Endothelial cell of umbilical vein (primary cell): Measurements from ENCODE around the gene GSE1. TPM values are rescaled to one million over a fixed set of nuclear protein-coding genes. Genes with fewer than 3 reads are reported as not detected.

ENCODE experiments used
- BruUV-seq: library from RNA; stranded (reverse); fragments of 400-500 nt; replicated peaks from 2 replicates; lab custom pipeline; 2021; lab: Mats Ljungman, UMichigan
- CTCF ChIA-PET: fragments of 300-600, 350-600 bp; sonication (Branson Sonifier 250); formaldehyde crosslinking; loops from one replicate; lab custom pipeline; 2021; ENCODE audit warnings: antibody characterized with exemption, inconsistent platforms; lab: Charles Lee
- POLR2A ChIA-PET: fragments of 300-600, 350-600 bp; sonication (Branson Sonifier 250); formaldehyde crosslinking; loops from one replicate; lab custom pipeline; 2021; ENCODE audit warnings: antibody characterized with exemption, inconsistent platforms; lab: Charles Lee
- DNase-seq: peaks from one replicate; pipeline ENCODE4 v3.0.0-alpha.2; 2011; ENCODE audit warnings: low read depth, low spot score
- FAIRE-seq: peaks from 2 replicates; lab custom pipeline; 2011; peaks lifted over from hg19 to GRCh38; lab: Jason Lieb, UNC
- H2AFZ ChIP-seq: 2 replicates; pipeline ENCODE4 v1.6.0; 2012; ENCODE audit warnings: low read depth, low read length, control low read depth, inconsistent platforms
- H3K27ac ChIP-seq: 2 replicates; pipeline ENCODE4 v1.5.1; 2011; ENCODE audit warnings: low read depth, mild to moderate bottlenecking, control low read depth, low read length, moderate library complexity; ENCODE audit not compliant: insufficient read depth
- H3K27me3 ChIP-seq, 2 experiments: 2 replicates each; pipeline versions ENCODE4 v1.6.0 to v1.6.1; 2011; ENCODE audit warnings: low read length in 2 of 2, mixed read lengths in 1 of 2; ENCODE audit not compliant: control insufficient read depth in 2 of 2, insufficient read depth in 2 of 2
- H3K36me3 ChIP-seq, 2 experiments: 2 replicates in 1 of 2; 3 replicates in 1 of 2; pipeline ENCODE4 v1.5.1; 2011; ENCODE audit warnings: low read length in 2 of 2, mild to moderate bottlenecking in 1 of 2, moderate library complexity in 1 of 2; ENCODE audit not compliant: control insufficient read depth in 2 of 2, insufficient read depth in 2 of 2; ENCODE audit errors: extremely low read depth in 1 of 2
- H3K4me1 ChIP-seq: 3 replicates; pipeline ENCODE4 v1.5.1; 2011; ENCODE audit warnings: mild to moderate bottlenecking, low read length; ENCODE audit not compliant: control insufficient read depth, insufficient read depth; ENCODE audit errors: extremely low read depth
- H3K4me2 ChIP-seq: 2 replicates; pipeline ENCODE4 v1.6.1; 2011; ENCODE audit warnings: low read length, control low read depth, mixed read lengths; ENCODE audit not compliant: insufficient read depth
- H3K4me3 ChIP-seq, 3 experiments: fragments of 200-600 bp in 1 of 3; sonication (generic), shearing (Covaris generic) in 1 of 3; replicated peaks in 1 of 3; 2 replicates each; pipeline ENCODE4 v1.5.1; 2011 to 2016; ENCODE audit warnings: control low read depth in 3 of 3, low read length in 3 of 3, mild to moderate bottlenecking in 2 of 3, inconsistent platforms in 1 of 3, low read depth in 1 of 3, moderate library complexity in 1 of 3; ENCODE audit not compliant: insufficient read depth in 1 of 3
- H3K79me2 ChIP-seq: 2 replicates; pipeline ENCODE4 v1.6.0; 2012; ENCODE audit warnings: low read length, inconsistent platforms; ENCODE audit not compliant: control insufficient read depth, insufficient read depth
- H3K9ac ChIP-seq: replicated peaks from 2 replicates; pipeline ENCODE3; 2011; ENCODE audit warnings: low read length, control low read depth; ENCODE audit not compliant: insufficient read depth; ENCODE audit errors: extremely low read depth
- H3K9me1 ChIP-seq: replicated peaks from 3 replicates; pipeline ENCODE4 v1.6.0; 2011; ENCODE audit warnings: mild to moderate bottlenecking, low read length; ENCODE audit not compliant: control insufficient read depth, insufficient read depth; ENCODE audit errors: extremely low read depth
- H3K9me3 ChIP-seq: replicated peaks from 2 replicates; pipeline ENCODE4 v1.5.1; 2012; ENCODE audit warnings: low read length, inconsistent platforms; ENCODE audit not compliant: control insufficient read depth, insufficient read depth
- H4K20me1 ChIP-seq: replicated peaks from 2 replicates; pipeline ENCODE3; 2011; ENCODE audit warnings: mild to moderate bottlenecking, low read length; ENCODE audit not compliant: control insufficient read depth, insufficient read depth; ENCODE audit errors: extremely low read depth
- EZH2 ChIP-seq: IDR thresholded peaks from 2 replicates; pipeline ENCODE4 v1.6.1; 2012; ENCODE audit warnings: borderline replicate concordance, low read depth, mild to moderate bottlenecking, moderate library complexity, low read length, inconsistent platforms; ENCODE audit not compliant: severe bottlenecking
- FOS ChIP-seq: IDR thresholded peaks from 2 replicates; pipeline ENCODE4 v1.6.1; 2011; ENCODE audit warnings: mild to moderate bottlenecking, low read length, moderate library complexity, borderline replicate concordance; ENCODE audit not compliant: insufficient read depth
- GATA2 ChIP-seq: IDR thresholded peaks from 2 replicates; pipeline ENCODE4 v1.7.0; 2011; ENCODE audit warnings: low read depth, mild to moderate bottlenecking, moderate library complexity, mixed read lengths, low read length; ENCODE audit not compliant: insufficient read length, insufficient read depth
- JUN ChIP-seq: IDR thresholded peaks from 2 replicates; pipeline ENCODE4 v1.6.1; 2011; ENCODE audit warnings: borderline replicate concordance, low read depth; ENCODE audit not compliant: insufficient read length, insufficient read depth
- MYC ChIP-seq: IDR thresholded peaks from one replicate; pipeline ENCODE4 v1.6.1; 2011; ENCODE audit warnings: mild to moderate bottlenecking, low read depth, low read length
- POLR2A ChIP-seq: IDR thresholded peaks from 2 replicates; pipeline ENCODE4 v1.6.1; 2012; ENCODE audit warnings: low read depth, mild to moderate bottlenecking, control low read depth, low read length
- POLR2AphosphoS5 ChIP-seq: IDR thresholded peaks from 2 replicates; pipeline ENCODE4 v1.6.1; 2012; ENCODE audit warnings: low read depth, mild to moderate bottlenecking, control low read depth, low read length, moderate library complexity; ENCODE audit not compliant: insufficient read depth
- dilution Hi-C: fragments of 300-500 bp; cut with MboI; formaldehyde crosslinking; loops from one replicate; pipeline ENCODE4 v1.15.0; 2019; ENCODE audit warnings: low sequenced_read_pairs; ENCODE audit not compliant: extremely low pct_ligation_motif_present
- intact Hi-C: fragments of 100-400 bp; cut with micrococcal nuclease; formaldehyde crosslinking; loops from one replicate; pipeline ENCODE4 v1.10.0; 2022
- polyA plus RNA-seq, 4 experiments: library from polyadenylated mRNA; depleted of rRNA in 3 of 4; stranded (reverse) in 3 of 4; unstranded in 1 of 4; fragments of >200 nt; gene quantifications; 2 replicates each; pipeline versions ENCODE4 v1.2.1 to v1.2.3, GENCODE V29; 2011 to 2012; ENCODE audit warnings: missing spikeins in 1 of 4
- total RNA-seq: library from RNA; stranded (reverse); gene quantifications from 2 replicates; pipeline ENCODE4 v1.2.3, GENCODE V29; 2021
- TF ChIP-seq, protein P1 (sequence below): IDR thresholded peaks from 2 replicates; pipeline ENCODE4 v1.6.1; 2011; ENCODE audit not compliant: insufficient read depth, insufficient read length
- TF ChIP-seq, protein P2 (sequence below), 2 donors: IDR thresholded peaks; 1 replicate in 1 of 2; 2 replicates in 1 of 2; pipeline ENCODE4 v1.5.1; 2011; ENCODE audit warnings: low read length in 2 of 2, mild to moderate bottlenecking in 2 of 2, moderate library complexity in 2 of 2, control low read depth in 1 of 2, inconsistent platforms in 1 of 2, low read depth in 1 of 2; ENCODE audit not compliant: insufficient read depth in 1 of 2; ENCODE audit errors: extremely low read depth in 1 of 2

The GSE1 gene
- total and polyA plus RNA-seq, 2 donors (not counting 3 experiments of a cell fraction or from before 2014, with no cell fraction given): 4.2 to 18.3 TPM

DNA sequence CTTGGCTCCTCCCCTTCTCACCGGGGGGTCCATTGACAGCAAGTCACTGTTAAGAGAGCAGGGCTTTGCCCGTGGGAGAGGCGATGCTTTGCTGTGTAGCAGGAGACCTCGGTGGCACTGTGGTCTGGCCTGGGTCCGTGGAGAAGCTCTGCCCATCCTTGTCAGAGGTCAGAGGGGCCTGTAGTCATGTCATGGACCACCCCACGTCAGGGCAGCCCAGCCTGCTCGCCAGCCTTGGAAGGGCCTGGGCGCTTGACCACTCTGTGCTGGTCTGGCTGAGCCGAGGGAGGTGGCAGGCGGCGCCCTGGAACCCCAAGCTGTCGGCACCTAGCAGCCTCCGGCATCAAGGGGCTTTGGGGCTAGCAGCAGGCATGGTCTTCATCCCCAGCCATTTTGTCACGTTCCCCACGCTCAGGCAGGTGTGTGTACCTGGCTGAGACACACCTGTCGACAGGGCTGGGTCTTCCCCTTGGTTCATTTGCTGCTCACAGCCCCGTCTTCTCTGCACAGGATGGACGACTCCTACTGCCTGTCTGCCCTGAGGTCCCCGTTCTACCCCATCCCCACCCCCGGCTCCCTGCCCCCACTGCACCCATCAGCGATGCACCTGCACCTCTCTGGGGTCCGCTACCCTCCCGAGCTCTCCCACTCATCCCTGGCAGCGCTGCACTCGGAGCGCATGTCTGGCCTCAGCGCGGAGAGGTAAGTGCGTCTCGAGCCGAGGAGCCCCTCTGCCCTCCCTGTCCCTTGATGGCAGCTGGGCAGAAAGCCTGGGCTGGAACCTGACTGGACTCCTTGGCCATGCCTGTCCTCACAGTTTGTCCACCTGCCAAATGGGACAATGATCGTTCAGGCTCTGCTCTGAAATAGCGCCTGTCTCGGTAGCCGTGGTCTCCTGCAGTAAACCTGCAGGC is 42.4 kb downstream of the GSE1 start:
- H3K79me2 ChIP-seq: no peaks in the 10 kb centered on the region
- H3K36me3 ChIP-seq: no peaks in the 10 kb centered on the region
- no peak overlapping the region for H3K9ac ChIP-seq
- H3K4me2 ChIP-seq: no peak overlapping the region
- no peaks in the 10 kb centered on the region for H3K9me1 ChIP-seq
- TF ChIP-seq JUN (no peak), POLR2AphosphoS5 (no peak), FOS (no peak), MYC (no peak), GATA2 (no peak), POLR2A (no peak), EZH2 (no peak)
- TF ChIP-seq, protein P1, sequence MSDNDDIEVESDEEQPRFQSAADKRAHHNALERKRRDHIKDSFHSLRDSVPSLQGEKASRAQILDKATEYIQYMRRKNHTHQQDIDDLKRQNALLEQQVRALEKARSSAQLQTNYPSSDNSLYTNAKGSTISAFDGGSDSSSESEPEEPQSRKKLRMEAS: no peak
- TF ChIP-seq, protein P2, sequence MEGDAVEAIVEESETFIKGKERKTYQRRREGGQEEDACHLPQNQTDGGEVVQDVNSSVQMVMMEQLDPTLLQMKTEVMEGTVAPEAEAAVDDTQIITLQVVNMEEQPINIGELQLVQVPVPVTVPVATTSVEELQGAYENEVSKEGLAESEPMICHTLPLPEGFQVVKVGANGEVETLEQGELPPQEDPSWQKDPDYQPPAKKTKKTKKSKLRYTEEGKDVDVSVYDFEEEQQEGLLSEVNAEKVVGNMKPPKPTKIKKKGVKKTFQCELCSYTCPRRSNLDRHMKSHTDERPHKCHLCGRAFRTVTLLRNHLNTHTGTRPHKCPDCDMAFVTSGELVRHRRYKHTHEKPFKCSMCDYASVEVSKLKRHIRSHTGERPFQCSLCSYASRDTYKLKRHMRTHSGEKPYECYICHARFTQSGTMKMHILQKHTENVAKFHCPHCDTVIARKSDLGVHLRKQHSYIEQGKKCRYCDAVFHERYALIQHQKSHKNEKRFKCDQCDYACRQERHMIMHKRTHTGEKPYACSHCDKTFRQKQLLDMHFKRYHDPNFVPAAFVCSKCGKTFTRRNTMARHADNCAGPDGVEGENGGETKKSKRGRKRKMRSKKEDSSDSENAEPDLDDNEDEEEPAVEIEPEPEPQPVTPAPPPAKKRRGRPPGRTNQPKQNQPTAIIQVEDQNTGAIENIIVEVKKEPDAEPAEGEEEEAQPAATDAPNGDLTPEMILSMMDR (IDR thresholded peaks at IDR 0.05; ENCODE audit: extremely low read depth in 1 of 2, insufficient read depth in 1 of 2, low read depth in 1 of 2, low read length in 2 of 2): no peak
- CTCF ChIA-PET: interaction anchor here (1.0 to 8.2 kb wide), 3 partner anchors 11 to 63 kb away, joined by 3 to 119 read pairs (median 5); no protein-coding TSS in a partner anchor
- DNase-seq (no peak), FAIRE-seq (no peak)
- H3K27ac ChIP-seq: no peak overlapping the region
- POLR2A ChIA-PET: no interaction called here
- intact Hi-C loops: no loop called here
- H3K4me3 ChIP-seq: no peak overlapping the region
- dilution Hi-C loops: no loop called here
- no peaks in the 10 kb centered on the region for H4K20me1 ChIP-seq
- no peaks in the 10 kb centered on the region for H3K27me3 ChIP-seq
- no peaks in the 10 kb centered on the region for H3K9me3 ChIP-seq
- no peaks in the 10 kb centered on the region for H3K4me1 ChIP-seq
- no TSS peak for BruUV-seq
- no peak overlapping the region for H2AFZ ChIP-seq
